Lung (tissue), 12 donors: ENCODE measurements around the gene GUCY1A2. TPM values are rescaled to one million over a fixed set of nuclear protein-coding genes. Genes with fewer than 3 reads are reported as not detected.

Experiments
- ATAC-seq: fragments of 200-7000 bp; cut with Tn5 transposase; one replicate; pipeline ENCODE4 v1.9.1; 2020; ENCODE audit warnings: moderate number of reproducible peaks; ENCODE audit not compliant: insufficient read depth, low FRiP score
- DNase-seq, 3 donors: peaks; one replicate each; pipeline ENCODE4 v3.0.0-alpha.2; 2013 to 2017
- H3K27ac ChIP-seq, 2 donors: one replicate each; pipeline ENCODE4 v1.5.1; 2013; ENCODE audit warnings: mild to moderate bottlenecking in 2 of 2, moderate library complexity in 2 of 2, control low read depth in 1 of 2, inconsistent platforms in 1 of 2, low read depth in 1 of 2, low read length in 1 of 2
- H3K27me3 ChIP-seq, 3 donors: one replicate each; pipeline ENCODE4 v1.5.1; 2013; ENCODE audit warnings: low read length in 2 of 3; ENCODE audit not compliant: control insufficient read depth in 3 of 3, insufficient read depth in 3 of 3
- H3K36me3 ChIP-seq, 4 donors: one replicate each; pipeline ENCODE4 v1.5.1; 2013; ENCODE audit warnings: low read length in 4 of 4, mild to moderate bottlenecking in 1 of 4, moderate library complexity in 1 of 4; ENCODE audit not compliant: control insufficient read depth in 4 of 4, insufficient read depth in 4 of 4
- H3K4me1 ChIP-seq, 5 donors: one replicate each; pipeline ENCODE4 v1.5.1; 2013; ENCODE audit warnings: low read length in 5 of 5, mild to moderate bottlenecking in 2 of 5, moderate library complexity in 1 of 5; ENCODE audit not compliant: control insufficient read depth in 5 of 5, insufficient read depth in 5 of 5
- H3K4me3 ChIP-seq: one replicate; pipeline ENCODE4 v1.5.1; 2013; ENCODE audit warnings: mild to moderate bottlenecking, control low read depth, moderate library complexity
- H3K9ac ChIP-seq, 2 donors: one replicate each; pipeline ENCODE4 v1.5.1; 2013; ENCODE audit warnings: low read length in 2 of 2, control low read depth in 1 of 2; ENCODE audit not compliant: insufficient read depth in 1 of 2
- H3K9me3 ChIP-seq, 4 donors: one replicate each; pipeline ENCODE4 v1.5.1; 2013; ENCODE audit warnings: low read length in 3 of 4, mild to moderate bottlenecking in 1 of 4, moderate library complexity in 1 of 4; ENCODE audit not compliant: control insufficient read depth in 4 of 4, insufficient read depth in 3 of 4
- WGBS, 2 donors: extraction: QIAGEN DNeasy Blood & Tissue Kit; methylation state at CpG; one replicate each; pipeline ENCODE4 v1.1.7; 2013; 5-methylcytosine and 5-hydroxymethylcytosine counted together
- polyA plus RNA-seq, 2 donors: library from polyadenylated mRNA; stranded (reverse); fragments of 200-250 nt; gene quantifications; one replicate each; pipeline ENCODE4 v1.2.1, GENCODE V29; 2013
- total RNA-seq, 2 donors: library from RNA; depleted of rRNA in 1 of 2; stranded (reverse); fragments of >200 nt in 1 of 2; gene quantifications; one replicate each; pipeline ENCODE4 v1.2.1, GENCODE V29; 2014 to 2021
- TF ChIP-seq, protein P1 (sequence below): IDR thresholded peaks from 2 replicates; pipeline ENCODE4 v1.5.1; 2012; ENCODE audit warnings: mild to moderate bottlenecking; ENCODE audit errors: control extremely low read depth, extremely low read depth
- donor health status: control.
- donor health status: control.
- donor health status: Bipolar disorder and iron deficiency.
- donor health status: healthy.
- donor health status: DM: yes; HTN: yes; CAD: no.

The GUCY1A2 gene
- total and polyA plus RNA-seq, 4 donors, result 1.3 to 55.2 (median 5.7) TPM

DNA sequence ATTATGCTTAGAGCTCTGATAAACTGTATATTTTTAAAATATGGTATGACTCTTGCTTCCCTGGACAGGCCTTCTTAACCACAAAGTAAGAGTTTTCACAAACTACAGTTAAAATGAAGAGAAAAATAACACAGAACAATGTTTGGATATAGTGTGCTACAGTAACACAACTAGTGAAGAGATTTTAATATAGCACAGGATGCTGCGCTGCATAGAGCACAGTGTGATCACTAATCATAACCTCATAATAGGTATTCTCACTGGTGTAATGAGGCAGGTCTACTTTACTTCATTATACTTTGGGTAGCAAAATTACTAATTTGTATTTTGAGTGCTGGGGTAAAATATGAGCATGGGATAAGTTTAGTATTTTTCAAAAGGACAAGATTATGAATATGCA lies 256.5 kb downstream of the GUCY1A2 start:
- peaks cover 0 to 29% (median 9%) of the 10 kb centered on the region in 5 donors for H3K4me1 ChIP-seq
- H3K9ac ChIP-seq, result no peak overlapping the region
- WGBS, 2 donors, result 95 to 97% methylated on average over 1 of the region's 1 CpG
- DNase-seq, result no peak
- H3K27me3 ChIP-seq, result no peaks in the 10 kb centered on the region
- no peak overlapping the region for H3K27ac ChIP-seq
- peaks cover 0 to 4% (median 0%) of the 10 kb centered on the region in 4 donors for H3K36me3 ChIP-seq
- H3K9me3 ChIP-seq, result no peaks in the 10 kb centered on the region
- TF ChIP-seq, protein P1, sequence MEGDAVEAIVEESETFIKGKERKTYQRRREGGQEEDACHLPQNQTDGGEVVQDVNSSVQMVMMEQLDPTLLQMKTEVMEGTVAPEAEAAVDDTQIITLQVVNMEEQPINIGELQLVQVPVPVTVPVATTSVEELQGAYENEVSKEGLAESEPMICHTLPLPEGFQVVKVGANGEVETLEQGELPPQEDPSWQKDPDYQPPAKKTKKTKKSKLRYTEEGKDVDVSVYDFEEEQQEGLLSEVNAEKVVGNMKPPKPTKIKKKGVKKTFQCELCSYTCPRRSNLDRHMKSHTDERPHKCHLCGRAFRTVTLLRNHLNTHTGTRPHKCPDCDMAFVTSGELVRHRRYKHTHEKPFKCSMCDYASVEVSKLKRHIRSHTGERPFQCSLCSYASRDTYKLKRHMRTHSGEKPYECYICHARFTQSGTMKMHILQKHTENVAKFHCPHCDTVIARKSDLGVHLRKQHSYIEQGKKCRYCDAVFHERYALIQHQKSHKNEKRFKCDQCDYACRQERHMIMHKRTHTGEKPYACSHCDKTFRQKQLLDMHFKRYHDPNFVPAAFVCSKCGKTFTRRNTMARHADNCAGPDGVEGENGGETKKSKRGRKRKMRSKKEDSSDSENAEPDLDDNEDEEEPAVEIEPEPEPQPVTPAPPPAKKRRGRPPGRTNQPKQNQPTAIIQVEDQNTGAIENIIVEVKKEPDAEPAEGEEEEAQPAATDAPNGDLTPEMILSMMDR, result no peak
- H3K4me3 ChIP-seq, result no peak overlapping the region
- ATAC-seq, result no peak

DNA sequence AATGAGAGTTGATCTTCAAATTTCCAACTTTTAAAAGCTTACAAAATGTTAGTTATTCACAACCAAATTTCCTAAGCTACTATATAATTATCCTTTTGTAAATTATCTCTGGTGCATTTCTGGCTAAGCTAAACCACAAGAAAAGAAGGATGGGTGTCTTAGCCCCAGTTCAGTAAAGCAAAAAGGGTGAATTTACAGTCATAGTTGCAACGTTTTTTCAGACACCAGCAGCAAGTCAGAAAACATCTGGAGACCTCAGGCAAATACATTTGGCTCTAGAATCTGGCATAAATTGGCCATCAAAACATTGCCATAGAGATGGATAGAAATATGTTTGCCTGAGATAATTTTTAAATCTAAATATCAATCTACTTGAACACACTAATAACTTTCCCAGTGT lies 257.0 kb downstream of the GUCY1A2 start:
- Histone ChIP-seq H3K4me1 (peaks cover 0 to 27% (median 9%) of the 10 kb centered on the region in 5 donors), H3K27ac (no peak overlapping the region), H3K4me3 (no peak overlapping the region), H3K9me3 (no peaks in the 10 kb centered on the region), H3K36me3 (peaks cover 0 to 4% (median 0%) of the 10 kb centered on the region in 4 donors), H3K9ac (no peak overlapping the region), H3K27me3 (no peaks in the 10 kb centered on the region)
- 12 to 24% methylated on average over 1 of the region's 1 CpG for WGBS, 2 donors
- DNase-seq (no peak), ATAC-seq (no peak)
- TF ChIP-seq, protein P1, result no peak

DNA sequence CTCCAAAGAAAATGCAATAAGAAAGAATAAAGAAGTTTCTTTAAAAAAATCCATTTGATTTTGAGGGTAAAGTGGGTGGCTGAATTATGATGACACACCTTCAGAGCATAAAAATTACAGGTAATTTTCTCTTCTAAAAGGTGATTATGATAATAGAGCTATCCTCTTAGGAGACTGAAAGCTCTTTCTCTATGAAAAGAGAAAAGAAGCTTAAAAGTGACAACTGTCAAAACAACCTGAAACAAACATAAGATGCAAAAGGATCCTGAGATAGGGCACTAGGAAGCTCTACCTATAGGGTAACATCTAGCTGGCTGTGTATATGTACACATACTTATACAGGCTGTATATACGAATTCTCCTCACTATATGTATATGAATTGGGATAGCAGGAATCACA lies 270.2 kb downstream of the GUCY1A2 start:
- H3K9me3 ChIP-seq, result no peaks in the 10 kb centered on the region
- no peaks in the 10 kb centered on the region for H3K4me1 ChIP-seq
- H3K4me3 ChIP-seq, result no peak overlapping the region
- no peak for ATAC-seq
- 73 to 81% methylated on average over 1 of the region's 1 CpG for WGBS, 2 donors
- TF ChIP-seq, protein P1, result no peak
- no peak overlapping the region for H3K27ac ChIP-seq
- H3K9ac ChIP-seq, result no peak overlapping the region
- DNase-seq, result no peak
- H3K36me3 ChIP-seq, result no peaks in the 10 kb centered on the region
- H3K27me3 ChIP-seq, result no peaks in the 10 kb centered on the region

DNA sequence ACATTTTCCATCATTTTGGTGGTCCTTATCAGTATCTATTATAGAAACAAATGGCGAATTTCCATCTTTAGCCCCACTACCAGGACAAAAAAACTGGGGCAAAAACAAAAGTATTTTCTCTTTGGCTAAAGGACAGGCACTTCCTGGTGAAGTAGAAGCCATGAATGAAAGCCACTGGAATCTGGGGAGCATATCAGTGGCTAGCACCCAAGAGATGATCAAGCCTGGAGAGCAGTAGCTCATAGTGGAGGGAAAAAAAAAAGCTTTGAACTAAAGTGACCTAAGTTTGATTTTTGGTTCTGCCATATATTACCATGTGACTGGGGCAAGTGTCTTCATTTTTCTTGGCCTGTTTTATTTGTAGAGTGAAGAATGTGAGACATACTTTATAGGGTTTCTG lies 272.3 kb downstream of the GUCY1A2 start:
- H3K4me1 ChIP-seq, result no peaks in the 10 kb centered on the region
- no peak overlapping the region for H3K4me3 ChIP-seq
- no peak overlapping the region for H3K9ac ChIP-seq
- 59 to 65% methylated on average over 1 of the region's 1 CpG for WGBS, 2 donors
- no peaks in the 10 kb centered on the region for H3K36me3 ChIP-seq
- TF ChIP-seq, protein P1, result no peak
- ATAC-seq (no peak), DNase-seq (no peak)
- no peak overlapping the region for H3K27ac ChIP-seq
- no peaks in the 10 kb centered on the region for H3K9me3 ChIP-seq
- no peaks in the 10 kb centered on the region for H3K27me3 ChIP-seq
